ENCODE results near the gene MAFG. TPM values are rescaled to one million over a fixed set of nuclear protein-coding genes. Genes with fewer than 3 reads are reported as not detected.

Gene MAFG
- total and polyA plus RNA-seq, 2 of the 13 experiments (the other 11 are each of a cell fraction or from before 2014, with no cell fraction given) = 14.5 to 20.0 TPM

DNA sequence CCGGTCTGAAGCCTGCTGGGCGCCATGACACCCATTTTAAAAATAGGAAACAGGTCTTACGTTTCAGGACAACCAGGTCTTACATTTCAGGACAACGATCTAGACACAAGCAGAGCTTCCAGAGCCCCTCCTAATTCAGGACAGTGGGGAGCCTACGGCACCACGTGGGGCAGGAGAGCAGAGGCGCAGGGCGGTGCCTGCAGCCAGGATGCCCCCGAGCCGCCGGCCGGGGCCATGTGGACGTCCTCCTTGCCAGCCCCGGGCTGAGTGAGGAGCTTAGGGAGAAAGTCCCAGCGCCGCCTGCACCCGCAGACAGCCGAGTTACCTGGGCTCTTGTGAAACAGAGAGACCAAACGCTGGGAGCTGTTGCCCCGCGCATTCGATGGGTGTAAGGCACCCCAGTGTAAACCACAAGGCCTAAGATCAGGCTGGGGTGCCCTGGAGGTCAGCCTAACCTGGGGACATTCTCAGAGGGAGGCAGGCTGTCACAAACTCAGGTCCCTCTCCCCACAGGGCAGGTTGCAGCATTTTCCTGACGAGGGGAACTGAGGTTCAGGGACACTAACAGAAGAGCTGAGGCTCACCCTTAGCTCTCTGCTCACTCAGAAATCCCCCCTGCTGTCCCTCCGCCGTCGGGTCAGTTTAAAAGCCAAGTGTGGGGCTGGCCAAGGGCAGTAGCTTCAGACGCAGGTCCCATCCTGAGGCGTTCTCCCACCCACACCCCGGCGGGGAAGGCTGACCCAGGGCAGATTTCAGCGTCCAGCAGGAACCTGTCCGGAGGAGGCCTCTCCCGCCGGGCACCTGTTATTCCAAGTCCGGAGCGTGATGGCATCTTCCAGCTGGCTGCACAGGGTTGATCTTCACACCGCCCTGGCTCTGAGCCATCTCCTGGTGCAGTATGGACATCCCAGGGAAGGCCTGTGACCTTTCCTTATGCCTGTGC lies 35.2 kb upstream of the MAFG start (continued):
- TF ChIP-seq, protein P1, sequence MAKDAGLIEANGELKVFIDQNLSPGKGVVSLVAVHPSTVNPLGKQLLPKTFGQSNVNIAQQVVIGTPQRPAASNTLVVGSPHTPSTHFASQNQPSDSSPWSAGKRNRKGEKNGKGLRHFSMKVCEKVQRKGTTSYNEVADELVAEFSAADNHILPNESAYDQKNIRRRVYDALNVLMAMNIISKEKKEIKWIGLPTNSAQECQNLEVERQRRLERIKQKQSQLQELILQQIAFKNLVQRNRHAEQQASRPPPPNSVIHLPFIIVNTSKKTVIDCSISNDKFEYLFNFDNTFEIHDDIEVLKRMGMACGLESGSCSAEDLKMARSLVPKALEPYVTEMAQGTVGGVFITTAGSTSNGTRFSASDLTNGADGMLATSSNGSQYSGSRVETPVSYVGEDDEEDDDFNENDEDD (CRISPR knock-in tag; IDR thresholded peaks at IDR 0.05; ENCODE audit: borderline replicate concordance) = no peak
- TF ChIP-seq REPIN1 (CRISPR knock-in tag; IDR thresholded peaks at IDR 0.05; ENCODE audit: borderline replicate concordance, low read depth) = no peak; the same call in 1 of the 2 replicates
- no peak for TF ChIP-seq GFI1 (CRISPR knock-in tag; IDR thresholded peaks at IDR 0.05; ENCODE audit: borderline replicate concordance)
- no peak for TF ChIP-seq SNRNP70 (IDR thresholded peaks at IDR 0.05; ENCODE audit: low read depth, low read length)
- TF ChIP-seq ZNF639 (CRISPR knock-in tag; conservative IDR thresholded peaks at IDR 0.05) = no peak
- TF ChIP-seq ZNF629 (CRISPR knock-in tag; conservative IDR thresholded peaks at IDR 0.05) = no peak
- no peak for TF ChIP-seq RNF219 (CRISPR knock-in tag; IDR thresholded peaks at IDR 0.05)
- TF ChIP-seq TBL1XR1 (IDR thresholded peaks at IDR 0.05; ENCODE audit: borderline replicate concordance, low read length, partially characterized antibody) = no peak
- TF ChIP-seq MXD3 (CRISPR knock-in tag; IDR thresholded peaks at IDR 0.05) = no peak
- TF ChIP-seq, protein P2, sequence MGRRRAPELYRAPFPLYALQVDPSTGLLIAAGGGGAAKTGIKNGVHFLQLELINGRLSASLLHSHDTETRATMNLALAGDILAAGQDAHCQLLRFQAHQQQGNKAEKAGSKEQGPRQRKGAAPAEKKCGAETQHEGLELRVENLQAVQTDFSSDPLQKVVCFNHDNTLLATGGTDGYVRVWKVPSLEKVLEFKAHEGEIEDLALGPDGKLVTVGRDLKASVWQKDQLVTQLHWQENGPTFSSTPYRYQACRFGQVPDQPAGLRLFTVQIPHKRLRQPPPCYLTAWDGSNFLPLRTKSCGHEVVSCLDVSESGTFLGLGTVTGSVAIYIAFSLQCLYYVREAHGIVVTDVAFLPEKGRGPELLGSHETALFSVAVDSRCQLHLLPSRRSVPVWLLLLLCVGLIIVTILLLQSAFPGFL (CRISPR knock-in tag; IDR thresholded peaks at IDR 0.05) = no peak
- TF ChIP-seq IKZF5 (CRISPR knock-in tag; IDR thresholded peaks at IDR 0.05) = peak; percentile 18
- no peak for TF ChIP-seq ZNF768 (CRISPR knock-in tag; IDR thresholded peaks at IDR 0.05)
- TF ChIP-seq PHF8 (CRISPR knock-in tag; IDR thresholded peaks at IDR 0.05) = peak; percentile 35; the same call in 1 of the 2 replicates
- no peak for TF ChIP-seq TCF7 (IDR thresholded peaks at IDR 0.05; ENCODE audit: low read depth)
- no peak for TF ChIP-seq TRIM24 (CRISPR knock-in tag; IDR thresholded peaks at IDR 0.05)
- TF ChIP-seq BORCS8-MEF2B (CRISPR knock-in tag; IDR thresholded peaks at IDR 0.05) = 0 out of 2 replicates have a peak, but pooled peaks have one; percentile 16
- no peak; the same call in 1 of the 2 replicates for TF ChIP-seq TAF1 (CRISPR knock-in tag; IDR thresholded peaks at IDR 0.05)
- no peak for TF ChIP-seq ZNF550 (CRISPR knock-in tag; IDR thresholded peaks at IDR 0.05; ENCODE audit: borderline replicate concordance)

All from HepG2 (cell line).